ENCODE measurements around the gene PEX16.

The PEX16 gene

DNA sequence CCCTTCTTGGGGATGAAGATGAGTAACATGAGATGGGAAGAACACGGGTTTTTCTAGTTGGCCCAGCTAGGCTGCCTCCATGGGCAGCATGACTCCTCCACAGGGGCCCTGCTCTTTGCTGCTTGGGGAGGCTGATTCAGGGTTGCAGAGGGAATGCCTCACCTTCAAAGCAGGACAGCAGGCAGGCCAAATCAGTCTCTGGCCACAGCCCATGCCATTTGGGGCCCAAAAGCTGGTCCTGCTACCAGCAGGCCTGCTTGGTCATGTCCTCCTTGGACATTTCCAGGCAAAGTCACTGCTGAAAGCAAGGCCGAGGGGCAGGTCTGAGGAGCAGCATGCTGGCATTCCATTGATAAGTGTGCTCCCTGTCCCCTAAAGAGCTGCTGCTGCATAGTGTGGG, 46.0 kb downstream of the PEX16 start:
- DNase-seq: no peak

DNA sequence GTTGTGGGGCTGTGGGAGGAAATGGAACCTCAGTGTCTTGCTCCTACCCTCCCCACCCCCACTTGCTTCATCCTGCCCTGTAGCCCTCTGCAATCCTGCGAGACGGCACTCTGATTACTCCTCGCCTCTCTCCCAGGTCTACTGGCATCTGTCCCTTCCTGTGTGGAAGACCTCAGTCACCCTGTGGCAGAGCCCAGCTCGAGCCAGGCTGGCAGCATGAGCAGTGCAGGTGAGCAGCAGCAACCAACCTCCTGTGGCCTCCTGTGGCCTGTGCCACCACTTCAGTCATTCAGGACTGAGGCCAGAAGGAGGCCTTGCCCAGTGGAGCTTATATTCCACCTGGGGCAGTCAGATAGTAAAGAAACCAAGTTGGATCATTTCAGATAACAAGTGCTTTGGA, 47.0 kb downstream of the PEX16 start:
- no peak for DNase-seq

DNA sequence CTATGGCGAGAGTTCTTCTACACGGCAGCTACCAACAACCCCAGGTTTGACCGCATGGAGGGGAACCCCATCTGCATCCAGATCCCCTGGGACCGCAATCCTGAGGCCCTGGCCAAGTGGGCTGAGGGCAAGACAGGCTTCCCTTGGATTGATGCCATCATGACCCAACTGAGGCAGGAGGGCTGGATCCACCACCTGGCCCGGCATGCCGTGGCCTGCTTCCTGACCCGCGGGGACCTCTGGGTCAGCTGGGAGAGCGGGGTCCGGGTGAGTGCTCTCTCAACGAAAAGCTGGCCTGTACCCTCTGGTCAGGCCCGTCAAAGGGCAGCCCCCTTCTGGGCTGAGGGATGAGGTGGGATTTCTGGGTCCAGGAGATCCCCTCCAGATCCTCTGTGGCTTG, 48.1 kb downstream of the PEX16 start:
- DNase-seq: no peak

DNA sequence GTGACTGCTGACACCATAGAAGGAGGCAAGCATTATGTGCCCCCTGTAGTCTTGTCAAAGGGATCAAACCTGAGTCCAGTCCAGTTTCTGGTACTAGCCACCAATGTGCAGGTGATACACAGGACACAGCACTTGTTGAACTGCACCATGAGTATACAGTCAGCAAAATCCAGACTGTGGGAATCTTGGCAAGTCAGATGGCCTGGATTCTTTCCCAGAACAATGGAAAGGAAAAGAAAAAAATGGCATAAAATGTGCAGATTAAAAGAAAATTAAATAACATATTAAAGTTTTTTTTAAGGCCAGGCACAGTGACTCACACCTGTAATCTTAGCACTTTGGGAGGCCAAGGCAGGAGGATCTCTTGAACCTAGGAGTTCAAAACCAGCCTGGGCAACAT, 53.6 kb downstream of the PEX16 start:
- no peak for DNase-seq

DNA sequence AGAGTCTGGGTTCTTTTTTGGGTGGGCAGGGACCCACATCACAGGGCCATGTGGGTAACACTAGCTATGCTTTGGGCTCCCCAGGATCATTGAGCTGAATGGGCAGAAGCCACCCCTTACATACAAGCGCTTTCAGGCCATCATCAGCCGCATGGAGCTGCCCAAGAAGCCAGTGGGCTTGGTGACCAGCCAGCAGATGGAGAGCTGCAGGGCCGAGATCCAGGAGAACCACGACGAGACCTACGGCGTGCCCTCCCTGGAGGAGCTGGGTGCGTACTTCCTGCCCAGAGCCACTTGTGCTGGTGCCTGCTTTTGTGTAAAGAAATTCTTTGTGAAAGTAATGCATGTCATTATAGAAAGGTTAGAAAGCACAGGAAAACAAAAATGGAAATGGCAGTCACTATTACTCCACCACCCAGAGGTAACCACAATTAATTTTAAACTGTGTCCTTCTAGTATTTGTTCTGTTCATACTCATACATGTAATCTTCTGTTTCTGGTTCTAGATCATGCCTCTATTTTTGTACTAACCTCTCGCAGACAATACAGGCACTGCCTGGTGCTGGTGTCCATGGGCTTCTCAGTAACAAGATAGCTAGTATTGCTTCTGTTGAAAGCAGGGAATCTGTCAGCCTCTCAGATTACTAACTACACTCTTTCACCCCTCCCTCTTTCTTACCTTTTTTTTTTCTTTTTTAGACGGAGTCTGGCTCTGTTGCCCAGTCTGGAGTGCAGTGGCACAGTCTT, 56.7 kb downstream of the PEX16 start:
- no peak for DNase-seq

DNA sequence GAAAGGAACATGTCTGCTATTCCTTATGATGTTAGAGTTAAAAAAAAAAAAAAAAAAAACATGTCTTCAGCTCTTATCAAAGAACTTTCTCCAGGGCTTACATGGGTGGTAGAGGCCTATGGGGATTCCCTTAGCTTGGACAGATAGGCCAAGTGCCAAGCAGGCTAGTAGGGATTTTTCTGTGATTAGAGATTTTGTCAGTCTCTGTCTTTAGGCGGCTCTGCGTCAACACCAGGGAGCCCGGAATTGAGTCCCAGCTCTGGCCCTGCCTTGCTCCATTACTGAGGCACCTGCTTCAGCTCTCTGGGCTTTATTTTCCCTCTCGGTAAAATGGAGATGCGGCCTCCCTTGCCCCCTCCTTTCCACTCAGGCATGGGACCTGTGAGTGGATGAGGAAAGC, 57.3 kb downstream of the PEX16 start:
- DNase-seq: no peak

Measured in activated CD4-positive, CD25-positive, alpha-beta regulatory T cell (primary cell).